Glomerular visceral epithelial cell (primary cell): ENCODE data around the gene EVI5.

Experiments
- DNase-seq: peaks from one replicate; pipeline ENCODE4 v3.0.0-alpha.2; 2016; ENCODE audit errors: extremely low spot score

Gene EVI5

DNA sequence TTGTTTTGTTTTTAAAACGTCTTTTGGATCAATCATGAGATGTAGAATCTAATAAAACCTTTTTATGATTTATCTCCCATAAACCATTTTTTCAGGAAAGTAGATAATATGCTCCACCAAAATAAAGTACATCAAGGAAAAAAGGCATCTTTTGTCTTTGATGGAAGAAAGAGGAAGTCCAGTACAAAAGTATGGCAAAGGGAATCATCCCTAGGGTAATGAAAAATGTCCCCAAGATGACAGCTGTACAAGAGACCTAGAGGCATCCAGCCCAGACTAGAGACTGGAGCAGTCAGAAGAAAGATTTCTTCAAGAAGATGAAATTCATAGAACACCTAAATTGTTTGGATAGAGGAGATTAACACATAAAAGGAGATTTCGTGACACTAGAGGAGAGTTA is 265.9 kb downstream of the EVI5 start:
- no peak for DNase-seq

DNA sequence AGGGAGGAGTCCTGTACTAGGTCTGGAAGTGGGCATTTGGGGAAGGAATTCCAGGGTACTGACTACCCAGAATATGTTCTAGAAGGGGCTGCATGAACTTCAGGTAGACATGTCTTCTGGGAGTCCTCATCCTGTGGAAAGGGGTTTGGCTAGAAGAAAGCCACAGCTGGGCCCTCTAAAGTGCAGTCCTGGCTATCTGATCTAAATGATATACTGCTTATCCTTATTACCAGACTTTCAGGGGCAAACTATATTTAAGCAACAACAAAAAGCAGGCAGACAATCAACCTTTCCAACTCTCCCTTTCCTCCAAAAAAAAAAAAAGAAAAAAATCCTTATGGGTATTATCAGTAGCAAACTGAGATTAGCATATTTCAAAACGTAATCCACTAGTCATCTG is 268.3 kb downstream of the EVI5 start:
- DNase-seq, result no peak

- no peak for DNase-seq
Measured at GRCh38 chr1:92515796-92516201, 269.1 kb downstream of the EVI5 start.

- no peak for DNase-seq
Measured at GRCh38 chr1:92511541-92511940, 273.4 kb downstream of the EVI5 start.

GRCh38 chr1:92509619-92510018 is 275.3 kb downstream of the EVI5 start:
- DNase-seq, result no peak

DNA sequence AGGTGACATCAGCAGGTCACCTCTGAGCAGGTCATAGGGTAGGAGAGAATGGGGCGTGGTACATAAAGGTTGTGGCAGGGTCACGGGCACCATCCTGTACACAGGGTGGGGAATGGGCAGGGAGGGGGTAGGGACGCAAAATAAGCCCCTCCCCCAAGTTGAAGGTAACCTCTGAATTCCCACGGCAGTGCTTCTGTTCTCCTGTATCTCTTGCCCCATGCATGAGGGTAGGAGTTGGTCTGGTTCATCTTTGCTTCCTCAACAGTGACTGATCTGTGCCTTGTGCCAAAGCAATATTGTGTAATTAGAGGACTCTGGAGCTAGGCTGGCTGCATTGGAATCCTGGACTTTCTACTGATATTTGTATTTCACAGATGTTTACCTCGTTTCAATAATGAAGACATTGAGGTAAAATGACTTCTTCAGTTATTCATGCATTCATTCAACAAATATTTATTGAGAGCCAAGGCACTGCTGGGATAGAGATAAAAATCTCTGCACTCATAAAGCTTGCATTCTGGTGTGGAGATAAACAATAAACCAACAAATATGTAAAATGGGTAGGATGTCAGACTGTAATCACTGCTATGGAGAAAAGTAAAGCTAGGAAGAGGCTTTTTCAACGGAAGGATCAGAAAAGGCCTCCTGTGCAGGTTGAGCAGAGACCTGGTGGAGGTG is 279.8 kb downstream of the EVI5 start:
- DNase-seq, result no peak

DNA sequence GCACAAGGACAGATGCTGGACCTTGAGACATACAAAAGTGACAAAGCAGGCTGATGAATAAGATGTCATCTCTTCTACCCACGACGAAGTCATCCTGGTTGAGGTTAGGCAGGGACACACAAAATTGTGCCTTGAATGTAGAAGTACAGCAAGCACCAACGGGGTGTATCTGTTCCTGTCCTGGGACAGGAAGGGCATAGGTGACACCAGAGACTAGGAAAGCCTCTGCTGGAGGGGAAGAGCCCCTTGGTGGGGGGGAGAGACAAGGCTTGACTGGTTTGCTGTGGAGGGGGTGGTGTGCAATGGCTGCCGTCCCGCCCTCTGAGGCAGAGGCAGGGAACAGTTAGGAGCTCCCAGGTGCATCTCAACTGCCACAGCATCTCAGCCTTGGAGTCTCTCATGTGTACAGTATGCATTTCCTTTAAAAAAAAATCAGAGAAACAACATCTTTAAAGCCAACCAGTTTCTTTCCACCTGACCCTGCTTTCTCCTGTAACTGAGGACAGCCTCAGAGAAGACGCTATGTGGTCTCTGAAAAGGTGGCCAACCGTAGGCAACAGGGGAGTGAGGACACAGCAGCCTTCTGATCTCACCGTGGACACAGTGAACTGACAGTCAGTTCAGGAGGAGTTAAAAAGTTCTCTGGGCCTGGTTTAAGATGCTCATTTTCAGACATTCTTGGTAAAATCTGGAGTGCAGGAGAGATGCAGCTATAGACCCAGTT is 280.5 kb downstream of the EVI5 start:
- no peak for DNase-seq

GRCh38 chr1:92503926-92504285 is 281.0 kb downstream of the EVI5 start:
- DNase-seq, result no peak

GRCh38 chr1:92503043-92503925 is 281.6 kb downstream of the EVI5 start:
- DNase-seq, result no peak

- peak; percentile 58 for DNase-seq
Measured at GRCh38 chr1:92502247-92502646, 282.7 kb downstream of the EVI5 start.

- DNase-seq, result no peak
Measured at GRCh38 chr1:92500552-92500951, 284.4 kb downstream of the EVI5 start.

- no peak for DNase-seq
Measured at GRCh38 chr1:92495392-92496063, 289.4 kb downstream of the EVI5 start.

GRCh38 chr1:92494485-92495141 is 290.3 kb downstream of the EVI5 start:
- DNase-seq, result no peak

DNA sequence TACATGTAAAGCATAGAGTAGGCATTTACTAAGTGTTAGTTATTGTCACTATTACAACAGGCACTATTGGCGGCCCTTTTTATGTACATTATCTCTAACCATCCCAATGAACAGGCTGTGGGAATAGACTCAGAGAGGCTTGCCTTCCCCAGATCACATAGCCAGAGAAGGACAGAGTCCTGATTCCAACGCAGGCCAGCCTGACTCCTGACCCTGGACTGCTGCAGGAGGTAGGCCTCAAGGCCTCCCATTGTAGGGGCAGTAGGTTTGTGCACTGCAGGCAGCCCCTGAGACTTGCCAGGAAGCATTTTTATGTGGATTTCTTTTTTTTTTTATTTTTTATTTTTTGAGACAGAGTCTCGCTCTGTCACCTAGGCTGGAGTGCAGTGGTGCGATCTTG is 291.8 kb downstream of the EVI5 start:
- DNase-seq, result no peak

DNA sequence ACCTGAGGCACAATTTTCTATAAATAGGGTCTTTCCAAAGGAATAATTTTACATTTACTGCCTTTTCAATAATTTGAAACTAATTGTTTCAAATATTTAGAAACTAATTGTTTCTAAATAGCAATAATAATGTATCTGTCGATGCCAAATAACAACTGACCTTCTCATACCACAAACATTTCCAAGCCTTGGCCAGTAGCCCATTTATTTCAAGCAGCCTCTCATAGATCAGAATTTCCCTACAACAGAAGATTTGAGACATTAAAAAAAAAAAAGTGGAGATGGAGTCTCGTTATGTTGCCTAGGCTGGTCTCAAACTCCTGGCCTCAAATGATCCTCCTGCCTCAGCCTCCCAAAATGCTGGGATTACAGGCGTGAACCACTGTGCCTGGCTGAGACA is 296.1 kb downstream of the EVI5 start:
- no peak for DNase-seq

DNA sequence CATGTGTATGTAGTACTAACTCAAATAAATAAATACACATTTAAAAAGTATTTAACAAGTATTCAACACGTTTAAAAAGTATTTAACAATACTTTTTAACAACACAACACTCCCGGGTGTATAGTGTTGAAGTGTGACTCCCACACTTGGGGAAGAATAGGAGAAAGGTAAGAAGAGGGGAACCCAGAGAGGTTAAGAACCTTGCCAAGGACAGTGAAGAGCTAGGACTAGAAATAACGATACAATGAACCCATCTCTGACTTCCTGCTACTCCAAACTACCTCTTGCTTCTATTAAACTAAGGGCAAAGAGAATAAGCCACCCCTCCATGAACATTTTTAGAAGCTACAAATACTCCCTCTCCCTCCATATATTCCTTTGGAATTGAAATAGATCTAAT is 296.5 kb downstream of the EVI5 start:
- DNase-seq, result no peak

DNA sequence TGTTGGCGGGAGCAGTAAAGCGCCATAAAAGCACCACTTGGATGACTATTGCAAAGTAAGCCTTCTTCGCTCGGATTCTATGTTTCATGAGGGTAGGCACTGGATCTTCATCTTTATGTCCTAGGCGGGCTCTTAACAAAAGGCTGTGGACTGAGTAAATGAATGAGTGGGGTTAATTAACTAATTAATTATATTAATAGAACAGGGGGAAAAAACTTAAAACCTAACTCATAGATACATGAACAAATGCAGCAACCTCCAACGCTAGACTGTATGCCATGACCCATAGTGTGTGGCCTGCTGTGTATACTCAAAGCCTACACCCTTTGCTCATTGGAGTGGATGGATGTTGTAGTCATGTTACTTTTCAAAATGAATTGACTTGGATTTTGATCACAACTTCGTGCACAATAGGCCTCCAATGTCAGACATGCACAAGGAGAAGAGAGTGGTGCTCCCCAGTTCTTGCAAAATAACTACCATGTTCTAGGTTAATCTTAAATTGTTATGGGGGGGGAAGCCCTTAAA is 297.8 kb downstream of the EVI5 start:
- DNase-seq, result no peak

DNA sequence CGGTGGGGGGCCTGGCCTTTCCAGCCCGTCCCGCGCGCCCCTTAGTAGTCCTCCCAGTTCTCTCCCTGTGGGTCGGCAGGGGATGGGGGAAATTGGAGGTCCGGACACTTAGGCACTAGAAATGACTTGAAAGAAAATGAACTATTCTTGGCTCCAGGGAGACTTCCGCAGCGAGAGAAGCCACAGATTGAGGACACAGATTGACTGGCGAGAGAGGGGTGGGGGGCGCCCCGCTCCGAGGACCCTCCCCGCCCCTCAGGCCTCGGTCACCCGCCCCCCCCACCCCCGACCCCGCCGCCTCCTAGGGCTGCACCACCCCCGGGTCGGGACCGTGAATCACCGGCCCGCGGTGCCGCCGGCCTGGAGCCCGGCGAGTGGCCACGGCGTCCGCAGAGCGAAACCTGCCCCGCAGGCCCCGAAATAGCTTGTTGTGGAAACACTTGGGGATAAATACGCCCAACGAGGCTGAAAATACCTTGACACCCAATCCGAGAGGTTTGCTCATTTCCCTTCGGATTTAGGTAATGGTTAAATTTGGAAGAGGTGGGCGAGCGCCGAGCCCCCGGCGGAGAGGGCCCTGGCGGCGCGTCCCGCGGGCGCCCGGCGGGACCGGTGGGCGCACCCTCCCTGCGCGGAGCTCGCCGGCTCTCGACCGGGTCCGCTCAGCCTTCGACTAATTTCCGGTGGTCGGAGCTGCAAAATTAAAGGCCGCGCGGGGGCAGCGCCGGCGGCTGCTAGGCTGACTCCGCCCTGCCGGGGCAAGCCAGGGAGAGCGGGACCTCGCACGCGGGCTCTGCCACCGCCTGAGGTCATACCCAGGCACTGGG is 298.4 kb downstream of the EVI5 start, which contains the start of gene GFI1:
Gene GFI1, minus strand, starts transcription at position 675 of the 827 bp plus-strand sequence. CDS start 3,438 bp downstream, outside the sequence.
- peak; percentile 4 for DNase-seq

- DNase-seq, result peak; percentile 33
Measured at GRCh38 chr1:92485381-92486250, 299.3 kb downstream of the EVI5 start.
